Cerebellar cortex (tissue), 1 donor: Measurements from ENCODE around the gene F8.
A peak's percentile ranks its signal among the peaks of the same experiment; 100 is the strongest.
"Not testable (repeated sequence)": the region's sequence is repeated elsewhere in the genome, so short reads cannot be mapped to it uniquely, and the experiment has no call there.

Source experiments
- DNase-seq: peaks from one replicate; pipeline ENCODE4 v3.0.0-alpha.2; 2015; ENCODE audit warnings: low spot score

F8 gene

DNA sequence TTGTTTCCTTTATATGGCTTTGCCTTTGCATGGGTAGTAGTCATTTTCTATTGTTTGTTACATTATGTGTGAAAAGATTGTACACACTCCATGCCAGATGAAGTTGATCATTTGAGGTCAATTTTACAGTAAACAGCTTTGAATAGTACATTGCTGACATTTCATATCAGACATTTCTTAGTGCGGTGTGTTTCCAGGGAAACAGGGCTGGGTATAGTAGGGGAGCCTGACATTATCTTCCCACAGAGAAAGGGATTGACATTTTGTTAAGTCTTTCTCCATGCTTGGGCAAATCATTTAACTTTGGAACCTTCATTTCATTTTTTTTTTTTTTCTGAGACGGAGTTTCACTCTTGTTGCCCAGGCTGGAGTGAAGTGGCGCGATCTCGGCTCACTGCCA lies 9.1 kb upstream of the F8 start:
- DNase-seq = no peak

DNA sequence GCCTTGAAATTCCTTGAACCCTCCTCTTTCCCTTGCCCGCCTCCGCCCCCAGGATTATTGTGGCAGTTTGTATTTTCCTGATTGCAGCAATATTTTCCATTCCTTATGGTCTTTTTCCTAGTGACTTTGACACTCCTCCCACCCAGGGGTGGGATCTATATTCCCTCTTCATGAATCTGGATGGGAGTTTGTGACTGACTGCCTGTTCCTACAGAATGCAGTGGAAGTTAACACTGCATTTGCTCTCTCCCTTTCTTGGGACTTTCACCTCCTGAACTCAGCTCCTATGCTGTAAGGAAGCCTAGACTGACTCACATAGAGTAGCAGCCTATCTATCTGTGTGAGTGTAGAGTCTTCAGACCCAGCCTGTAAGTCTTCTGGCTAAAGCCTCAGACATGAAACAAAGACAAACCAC lies 6.4 kb upstream of the F8 start:
- DNase-seq = peak; percentile 2

DNA sequence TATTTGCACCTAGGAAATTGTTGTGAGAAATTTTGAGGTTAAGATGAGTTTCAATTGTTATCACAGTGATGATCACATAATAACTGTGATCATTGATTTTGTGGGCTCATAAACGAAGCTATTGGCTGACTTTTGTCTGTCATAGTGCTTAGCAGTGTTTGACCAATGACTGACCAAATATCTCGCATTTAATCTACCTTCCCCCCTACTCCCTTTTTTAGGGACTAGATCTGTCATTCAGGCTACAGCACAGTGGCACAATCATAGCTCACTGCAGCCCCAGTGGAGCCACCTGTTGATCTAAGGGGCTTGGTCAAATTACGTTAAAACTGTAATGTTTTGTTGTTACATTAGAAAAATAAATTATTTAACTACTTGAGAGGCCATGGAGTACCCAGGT lies 5.6 kb upstream of the F8 start:
- DNase-seq = no peak

DNA sequence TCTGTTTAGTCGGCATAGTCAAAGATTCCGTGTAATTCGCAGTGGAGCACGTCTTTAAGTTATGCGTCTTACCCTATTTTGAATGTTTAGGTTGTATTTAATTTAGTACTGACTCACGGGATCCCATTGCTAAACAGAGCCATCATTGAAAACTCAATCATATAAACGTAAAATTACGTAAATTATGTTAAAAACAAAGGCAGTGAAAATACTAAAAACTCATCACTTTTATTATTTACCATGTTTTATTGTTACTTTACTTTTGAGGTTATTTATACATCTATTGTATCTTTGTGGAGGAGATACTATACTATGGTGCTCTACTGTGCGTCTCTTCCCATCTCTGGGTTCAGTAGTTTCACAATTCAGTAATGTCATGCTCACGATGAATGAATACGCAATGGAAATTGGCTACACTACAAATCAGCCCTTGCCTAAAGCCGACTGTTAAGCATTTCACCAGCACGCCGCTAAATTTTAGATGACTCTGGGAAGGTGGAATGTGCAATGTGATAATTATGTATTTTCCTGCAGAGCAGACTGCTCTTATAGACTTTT lies 5.1 kb upstream of the F8 start:
- peak; percentile 46 for DNase-seq

DNA sequence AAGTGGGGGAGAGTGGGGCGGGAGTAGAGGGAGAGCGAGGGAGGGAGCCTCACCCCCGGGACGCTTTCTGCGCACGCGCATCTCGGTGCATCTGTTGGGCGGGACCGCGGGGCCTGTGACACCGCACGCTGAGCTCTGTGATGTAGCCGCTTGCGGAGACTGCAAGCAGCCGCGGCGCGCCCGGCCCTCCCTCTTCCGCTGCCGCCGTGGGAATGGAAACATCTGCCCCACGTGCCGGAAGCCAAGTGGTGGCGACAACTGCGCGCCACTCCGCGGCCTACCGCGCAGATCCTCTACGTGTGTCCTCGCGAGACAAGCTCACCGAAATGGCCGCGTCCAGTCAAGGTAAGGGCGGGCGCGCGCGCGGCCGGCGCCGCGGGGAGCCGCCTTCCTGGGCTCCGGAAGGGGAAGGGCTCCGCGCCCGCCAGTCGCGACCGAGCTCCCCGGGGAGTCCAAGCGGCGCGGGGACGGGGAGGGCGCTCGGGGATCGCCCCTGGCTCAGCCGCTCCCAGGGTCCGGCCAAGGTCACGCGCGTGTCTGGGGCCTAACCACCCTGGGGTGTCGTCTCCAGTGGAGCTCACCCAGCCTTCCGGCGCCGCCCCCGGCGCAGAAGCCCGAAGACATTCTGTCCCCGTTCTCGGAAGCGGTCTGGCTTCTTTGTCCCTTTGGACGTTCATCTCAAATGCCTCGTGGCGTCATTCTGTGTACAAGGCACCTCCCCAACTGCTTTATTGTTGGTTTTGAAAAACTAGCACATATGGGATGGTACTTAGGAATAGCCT lies 4.4 kb upstream of the F8 start, which contains the start of gene FUNDC2:
FUNDC2 (plus strand) TSS at position 118 of the 782 bp plus-strand sequence; CDS start at position 213, 95 bp downstream.
- DNase-seq = peak; percentile 88

DNA sequence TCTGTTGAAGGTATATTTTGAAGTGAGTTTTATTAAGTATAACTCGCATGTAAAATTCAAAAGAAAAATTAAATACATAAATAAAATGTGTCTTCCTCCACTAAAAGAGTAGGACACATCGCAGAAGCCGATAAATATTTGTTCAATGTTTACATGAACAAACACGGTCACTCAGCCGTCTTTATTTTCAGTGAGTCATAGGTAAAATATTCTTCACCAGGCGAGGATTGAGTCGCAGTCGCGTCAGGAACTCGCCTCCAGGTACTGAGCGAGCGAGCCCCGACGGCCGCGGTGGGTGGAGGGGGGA lies 3.9 kb upstream of the F8 start:
- no peak for DNase-seq

DNA sequence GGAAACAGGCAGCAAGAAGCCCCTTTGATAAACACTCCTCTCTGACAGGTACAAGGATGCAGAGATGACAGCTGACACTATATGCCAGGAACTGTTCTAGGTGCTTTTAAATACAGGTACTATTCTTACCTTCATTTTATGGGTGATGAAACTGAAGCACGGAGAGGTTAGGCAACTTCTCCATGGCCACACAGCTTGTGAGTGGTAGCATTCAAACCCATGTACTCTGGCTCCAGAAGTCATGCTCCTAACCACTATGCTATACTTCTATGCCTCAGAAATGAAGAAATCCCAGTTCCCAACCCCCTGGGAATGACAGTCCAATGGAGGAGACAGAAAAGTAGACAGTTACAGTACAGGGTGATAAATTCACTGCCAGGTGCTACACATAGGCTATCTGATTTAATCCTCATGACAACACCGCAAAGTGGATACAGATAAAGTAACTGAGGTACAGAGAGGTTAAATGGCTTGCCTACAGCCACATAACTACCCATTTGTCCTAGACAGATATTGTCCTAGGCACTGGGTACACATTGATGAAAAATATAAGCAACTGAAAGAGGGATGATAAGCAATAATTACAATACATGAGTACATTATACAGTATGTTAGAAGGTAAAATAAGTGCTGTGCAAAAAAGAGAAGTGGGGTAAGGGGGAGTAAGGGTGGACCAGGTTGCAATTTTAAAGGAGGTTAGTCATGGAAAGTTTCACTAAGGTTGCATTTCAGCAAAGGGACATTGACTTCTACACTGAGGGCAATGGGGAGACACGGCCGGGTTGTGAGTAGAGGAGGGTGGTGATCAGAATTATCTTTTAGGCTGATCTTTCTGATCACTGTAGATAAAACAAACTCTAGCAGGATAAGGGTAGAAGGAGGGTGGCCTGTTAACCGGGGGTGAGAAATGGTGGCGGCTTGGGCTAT lies 1.6 kb upstream of the F8 start:
- no peak for DNase-seq

DNA sequence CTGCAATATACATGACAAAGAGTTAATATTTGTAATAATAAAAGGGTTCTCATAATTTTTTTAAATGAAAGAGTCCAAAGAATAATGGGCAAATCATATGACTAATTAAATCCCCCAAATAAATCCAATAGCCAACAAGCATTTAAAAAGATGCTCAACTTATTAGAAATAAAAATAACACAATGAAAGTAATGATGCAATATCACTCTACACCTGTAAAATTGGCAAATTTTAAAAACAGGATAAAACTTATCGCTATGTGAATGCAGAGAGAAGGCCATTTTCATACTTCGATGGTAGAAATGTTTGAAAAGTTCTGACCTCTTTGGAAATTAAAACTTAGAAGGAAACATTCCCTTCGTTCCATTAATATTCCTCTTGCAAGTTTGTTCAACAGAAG lies 1.9 kb downstream of the F8 start:
- no peak for DNase-seq

DNA sequence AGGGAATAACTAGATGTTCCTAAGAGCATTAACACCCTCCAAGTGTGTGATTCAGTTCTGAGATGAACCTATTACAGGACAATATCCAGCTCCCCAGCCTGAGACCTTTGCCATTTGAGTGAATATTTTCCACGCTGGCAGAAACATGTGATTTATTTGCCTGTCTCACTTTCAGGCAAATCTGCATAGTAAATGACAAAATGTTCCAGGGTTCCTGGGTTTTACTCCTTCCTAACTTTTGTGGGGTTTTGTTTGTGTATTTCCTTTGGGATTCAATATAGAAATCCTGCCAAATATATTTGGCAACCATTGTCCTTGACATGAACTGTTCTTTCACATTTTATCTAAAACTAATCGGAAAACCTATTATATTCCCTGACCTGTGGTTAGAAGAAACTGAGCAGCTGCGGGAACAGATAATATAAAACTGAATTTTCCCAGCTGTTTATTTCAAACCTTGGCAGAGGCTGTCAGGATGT lies 12.5 kb downstream of the F8 start:
- no peak for DNase-seq

DNA sequence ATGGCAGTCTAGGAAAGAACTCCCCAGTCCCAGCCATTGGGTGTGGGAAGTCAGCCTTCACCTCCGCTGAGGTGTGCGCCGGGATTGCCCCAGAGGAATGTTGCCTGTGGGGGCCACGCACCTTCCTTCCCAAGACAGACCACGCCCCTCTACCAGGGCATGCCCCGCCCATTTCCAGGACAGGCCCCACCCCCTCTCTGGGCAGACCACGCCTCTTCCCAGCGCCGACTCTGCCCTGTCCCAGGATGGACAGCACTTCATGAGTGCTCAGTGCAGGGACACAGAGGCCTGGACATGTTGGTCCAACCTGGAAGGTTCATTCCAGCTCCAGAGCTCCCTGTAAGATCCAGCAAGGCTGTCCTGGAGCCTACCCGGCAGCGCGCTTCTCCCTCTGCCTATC lies 13.9 kb downstream of the F8 start:
- not testable (repeated sequence) for DNase-seq

DNA sequence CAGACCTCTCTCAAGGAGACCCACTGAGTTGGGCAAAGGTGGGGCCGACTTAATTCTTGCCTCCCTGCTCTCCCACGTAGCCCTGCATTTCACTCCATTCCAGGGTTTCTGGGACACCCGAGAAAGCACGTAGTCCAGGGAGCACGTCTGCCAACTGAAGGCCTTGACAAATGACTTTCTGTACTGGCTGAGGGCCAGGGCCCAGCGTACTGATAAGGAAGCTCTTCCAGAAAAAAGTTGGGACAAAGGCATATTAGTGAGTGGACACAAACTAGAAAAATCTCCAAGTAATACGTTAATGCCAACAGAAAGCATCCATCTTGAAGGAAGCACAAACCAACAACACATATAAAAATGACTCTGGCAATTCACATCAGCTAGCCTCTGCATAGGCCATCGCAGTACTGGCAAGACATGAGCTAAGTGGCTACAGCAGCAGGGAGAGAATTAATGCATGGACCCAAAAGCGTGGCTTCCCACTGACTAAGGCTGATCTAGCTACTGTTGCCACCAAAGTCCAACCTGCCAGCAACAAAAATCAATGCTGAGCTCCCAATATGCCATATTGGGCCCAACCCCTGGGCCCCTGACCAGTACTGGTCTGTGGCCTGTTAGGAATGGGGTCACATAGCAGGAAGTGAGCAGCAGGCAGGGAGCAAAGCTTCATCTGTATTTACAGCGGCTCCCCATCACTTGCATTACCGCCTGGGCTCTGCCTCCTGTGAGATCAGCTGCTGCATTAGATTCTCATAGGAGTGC lies 15.4 kb downstream of the F8 start:
- DNase-seq = not testable (repeated sequence)

DNA sequence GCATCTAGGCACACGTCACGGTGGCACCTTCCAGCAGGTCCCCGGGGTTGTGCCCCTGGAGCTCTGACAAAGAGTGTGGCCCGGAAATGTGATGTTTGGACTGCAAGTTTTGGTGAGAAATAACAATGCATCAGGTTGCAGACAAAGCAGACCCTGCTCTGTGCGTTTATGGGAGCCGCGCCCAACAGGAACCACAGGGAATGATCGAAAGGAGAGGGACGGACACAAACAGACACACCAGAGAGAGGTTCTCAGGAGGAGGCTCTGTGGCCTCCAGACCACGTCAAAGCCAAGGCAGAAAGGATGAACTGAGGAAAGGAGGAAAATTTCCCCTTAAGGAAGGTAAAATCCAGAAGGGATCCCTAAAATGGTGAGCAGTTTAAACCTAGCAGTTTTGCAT lies 16.1 kb downstream of the F8 start:
- not testable (repeated sequence) for DNase-seq

DNA sequence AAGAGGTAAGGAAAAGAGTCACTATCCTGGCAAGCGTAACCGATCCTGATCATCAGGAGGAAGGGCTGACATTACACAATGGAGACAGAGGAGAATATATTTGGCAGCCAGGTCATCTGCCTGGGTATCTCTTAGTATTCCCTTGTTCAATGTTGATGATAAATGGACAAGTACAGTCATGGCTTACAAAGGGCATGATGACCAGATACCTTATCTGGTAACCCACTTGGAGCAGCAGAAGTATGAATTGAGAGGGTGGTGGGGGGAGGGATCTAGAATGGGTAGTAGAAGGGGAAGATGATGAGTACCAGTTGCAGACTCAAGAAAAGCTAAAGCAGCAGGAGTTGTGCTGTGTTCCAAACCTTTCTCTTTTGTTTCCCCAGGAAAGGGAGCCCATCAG lies 17.3 kb downstream of the F8 start:
- DNase-seq = no peak

DNA sequence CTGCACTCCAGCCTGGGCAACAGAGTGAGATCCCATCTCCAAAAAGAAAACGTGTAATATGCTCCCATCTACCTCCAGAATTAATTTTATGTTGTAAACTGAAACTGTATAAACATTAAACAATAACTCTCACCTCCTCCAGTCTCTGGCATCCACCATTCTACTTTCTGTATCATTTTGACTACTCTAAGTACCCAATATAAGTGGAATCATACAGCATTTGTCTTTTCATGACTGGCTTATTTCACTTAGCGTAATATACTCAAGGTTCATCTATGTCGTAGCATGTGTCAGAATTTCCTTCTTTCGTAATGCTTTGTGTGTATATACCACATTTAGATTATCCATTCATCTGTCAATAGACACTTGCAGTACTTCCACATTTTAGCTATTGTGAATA lies 20.6 kb downstream of the F8 start:
- no peak for DNase-seq

DNA sequence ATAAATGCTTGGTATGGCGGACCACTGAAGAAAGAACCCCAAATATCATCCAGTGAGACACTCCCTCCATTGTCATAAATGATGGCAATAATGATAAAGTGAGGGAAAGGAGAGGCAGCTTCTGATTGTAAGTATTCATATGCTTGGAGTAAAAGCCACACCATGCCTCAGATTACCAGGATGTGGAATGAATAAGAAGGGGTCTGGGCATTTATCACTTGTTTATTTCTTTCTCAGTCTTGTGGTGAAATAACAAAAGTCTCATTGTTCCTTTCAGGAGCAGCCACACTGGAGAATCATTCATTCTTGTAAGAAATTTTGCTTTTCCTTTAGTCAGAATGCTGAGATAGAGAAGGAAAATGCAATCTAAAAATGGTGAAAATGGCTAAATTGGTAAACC lies 21.7 kb downstream of the F8 start:
- no peak for DNase-seq

DNA sequence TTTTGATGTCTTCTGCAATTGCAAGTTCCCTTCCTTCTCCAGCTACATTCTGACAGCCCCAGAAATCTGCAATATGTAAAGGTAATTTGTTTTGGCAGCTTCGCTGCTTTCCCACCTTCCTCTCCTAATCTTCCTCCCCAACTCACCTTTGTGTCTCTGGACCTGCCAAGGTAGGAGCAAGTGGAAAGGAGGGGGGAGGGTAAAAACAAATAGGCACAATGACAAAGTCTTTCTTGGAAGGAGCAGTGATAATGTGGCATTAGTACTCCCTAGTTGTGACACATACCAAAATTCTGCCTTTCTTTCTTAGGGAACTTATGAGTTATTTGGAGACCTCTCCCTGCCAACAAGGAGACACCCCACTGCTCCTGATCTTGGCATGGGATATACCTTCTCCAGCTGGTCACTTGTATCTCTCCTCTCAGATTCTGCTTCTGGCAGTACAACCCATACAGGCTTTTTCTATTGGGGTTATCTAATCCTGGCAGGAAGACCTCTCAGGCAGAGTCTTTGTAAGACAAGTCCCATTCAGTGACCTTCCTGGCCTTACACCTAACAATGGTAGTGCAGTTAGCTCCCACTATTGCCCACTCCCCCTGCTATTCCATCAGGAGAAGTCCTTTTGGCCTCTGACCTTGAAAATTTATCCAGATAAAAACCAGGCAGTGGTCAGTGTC lies 24.2 kb downstream of the F8 start:
- no peak for DNase-seq

DNA sequence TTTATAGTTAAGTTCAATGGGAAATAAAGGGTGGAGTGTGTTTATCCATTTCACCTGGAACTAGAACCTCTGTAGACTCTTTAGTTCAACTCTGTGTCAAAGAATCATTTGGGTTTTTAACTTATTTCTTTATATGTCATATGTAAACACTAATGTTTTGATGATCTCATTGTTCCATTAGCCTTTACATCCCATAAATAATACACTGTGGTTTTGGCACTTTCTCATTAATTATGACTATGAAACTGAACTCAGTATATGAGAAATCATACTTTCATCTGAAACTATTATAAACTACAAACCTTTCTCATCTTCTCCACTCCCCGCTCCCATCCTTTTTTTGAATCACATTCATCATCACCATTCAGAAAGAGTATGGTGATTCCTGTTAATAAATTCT lies 31.0 kb downstream of the F8 start:
- DNase-seq = no peak

DNA sequence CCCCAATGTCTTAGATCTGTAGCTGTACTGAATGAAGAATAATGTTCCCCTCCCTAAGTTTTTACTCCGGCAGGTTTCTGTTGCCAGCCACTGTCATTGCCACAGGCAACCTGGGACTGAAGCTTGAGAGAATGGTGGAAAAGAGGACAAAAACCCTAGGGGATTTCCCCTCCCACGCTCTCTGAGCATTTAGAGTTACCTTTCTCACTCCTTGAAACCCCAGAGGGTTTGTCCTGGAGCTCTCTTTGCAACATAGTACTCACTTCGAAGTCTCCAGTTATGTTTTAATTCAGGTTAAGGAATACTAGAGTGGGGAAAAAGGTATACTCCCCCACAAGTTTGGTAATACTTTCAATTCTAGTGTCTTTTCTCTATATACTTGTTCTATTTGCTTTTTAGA lies 31.5 kb downstream of the F8 start:
- no peak for DNase-seq

DNA sequence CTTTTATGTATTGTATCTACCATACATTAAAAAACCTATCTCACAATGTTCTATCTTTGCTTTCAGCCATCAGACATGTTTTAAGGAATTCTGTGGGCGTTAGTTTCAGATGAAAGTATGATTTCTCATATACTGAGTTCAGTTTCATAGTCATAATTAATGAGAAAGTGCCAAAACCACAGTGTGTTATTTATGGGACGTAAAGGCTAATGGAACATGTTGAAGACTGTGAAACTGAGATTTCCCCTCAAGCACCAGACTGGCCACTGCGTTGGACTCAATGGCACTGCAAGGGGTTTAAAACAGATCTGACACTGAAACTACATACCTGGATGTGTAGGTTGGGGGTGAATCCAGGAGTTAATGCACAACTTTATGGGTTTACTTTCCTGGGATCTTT lies 32.0 kb downstream of the F8 start:
- DNase-seq = no peak

DNA sequence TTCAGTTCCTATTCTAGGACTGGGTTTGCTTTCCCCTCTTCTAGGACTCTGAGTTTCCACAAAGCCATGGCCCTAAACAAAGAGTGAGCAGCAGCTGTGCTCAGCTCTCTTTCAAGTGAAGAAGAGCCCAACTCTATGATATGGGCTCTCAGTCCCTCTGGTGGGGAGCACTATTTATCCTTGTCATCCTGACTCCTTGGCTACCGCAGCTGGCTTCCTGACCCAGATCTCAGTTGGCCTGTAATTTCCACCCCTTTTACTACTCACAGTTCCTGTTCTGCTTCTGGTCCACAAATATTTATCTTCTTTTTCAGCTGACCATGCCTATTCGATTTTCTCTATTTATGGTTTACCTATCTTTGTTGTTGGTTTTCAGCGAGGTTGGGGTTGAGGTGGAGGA lies 33.8 kb downstream of the F8 start:
- DNase-seq = no peak

DNA sequence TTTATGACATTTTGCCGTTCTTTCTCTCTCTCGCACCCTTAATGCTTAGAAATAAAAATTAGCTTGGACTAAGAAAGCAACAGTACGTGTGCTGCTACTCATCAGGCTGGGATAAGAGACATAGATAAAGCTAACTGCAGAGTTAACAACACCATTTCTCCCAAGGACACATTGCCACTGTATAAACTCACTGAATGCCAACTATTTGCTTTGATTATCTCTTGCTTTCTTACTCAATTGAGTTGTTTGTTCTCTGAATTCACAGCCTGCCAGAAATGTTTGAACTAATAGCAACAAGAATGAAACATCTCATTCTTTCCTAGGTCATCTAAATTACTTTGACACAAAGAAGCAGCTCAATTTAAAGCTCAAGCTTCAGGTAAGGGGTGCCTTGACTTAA lies 34.6 kb downstream of the F8 start:
- no peak for DNase-seq
